A549 (cell line): ENCODE measurements around the gene SH2D1B.
"Not testable (repeated sequence)": the region's sequence is repeated elsewhere in the genome, so short reads cannot be mapped to it uniquely, and the experiment has no call there.

Source experiments
- HOXA7 ChIP-seq: fragments of 250-450 bp; sonication (Bioruptor Pico); IDR thresholded peaks from 2 replicates; pipeline ENCODE4 v1.5.0; 2020; ENCODE audit warnings: mild to moderate bottlenecking, moderate library complexity
- POLR2A ChIP-seq: IDR thresholded peaks from 2 replicates; pipeline ENCODE4 v1.6.1; 2012; ENCODE audit warnings: mild to moderate bottlenecking, low read length
- RNF2 ChIP-seq: fragments of 200-600 bp; sonication (generic); IDR thresholded peaks from 2 replicates; pipeline ENCODE4 v1.6.1; 2016; ENCODE audit warnings: low read depth, mild to moderate bottlenecking, antibody characterized with exemption, moderate library complexity, borderline replicate concordance
- TF ChIP-seq, protein P1 (sequence below): fragments of >200 bp; sonication (Bioruptor Twin); formaldehyde crosslinking; IDR thresholded peaks from 3 replicates; pipeline ENCODE4 v1.5.1; 2016

DNA sequence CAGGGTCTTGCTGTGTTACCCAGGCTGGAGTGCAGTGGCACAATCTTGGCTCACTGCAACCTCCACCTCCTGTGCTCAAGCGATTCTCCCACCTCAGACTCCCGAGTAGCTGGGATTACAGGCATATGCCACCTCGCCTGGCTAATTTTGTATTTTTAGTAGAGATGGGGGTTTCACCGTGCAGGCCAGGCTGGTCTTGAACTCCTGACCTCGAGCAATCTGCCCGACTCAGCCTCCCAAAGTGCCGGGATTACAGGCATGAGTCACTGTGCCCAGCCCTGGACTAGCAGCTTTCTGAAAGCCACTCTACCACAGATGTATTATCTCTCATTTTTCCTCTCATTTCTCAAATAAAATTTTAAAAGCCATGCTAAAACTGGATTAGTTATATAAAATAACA lies 6.6 kb upstream of the SH2D1B start:
- not testable (repeated sequence) for TF ChIP-seq RNF2; HOXA7 (CRISPR knock-in tag); POLR2A
- TF ChIP-seq, protein P1, sequence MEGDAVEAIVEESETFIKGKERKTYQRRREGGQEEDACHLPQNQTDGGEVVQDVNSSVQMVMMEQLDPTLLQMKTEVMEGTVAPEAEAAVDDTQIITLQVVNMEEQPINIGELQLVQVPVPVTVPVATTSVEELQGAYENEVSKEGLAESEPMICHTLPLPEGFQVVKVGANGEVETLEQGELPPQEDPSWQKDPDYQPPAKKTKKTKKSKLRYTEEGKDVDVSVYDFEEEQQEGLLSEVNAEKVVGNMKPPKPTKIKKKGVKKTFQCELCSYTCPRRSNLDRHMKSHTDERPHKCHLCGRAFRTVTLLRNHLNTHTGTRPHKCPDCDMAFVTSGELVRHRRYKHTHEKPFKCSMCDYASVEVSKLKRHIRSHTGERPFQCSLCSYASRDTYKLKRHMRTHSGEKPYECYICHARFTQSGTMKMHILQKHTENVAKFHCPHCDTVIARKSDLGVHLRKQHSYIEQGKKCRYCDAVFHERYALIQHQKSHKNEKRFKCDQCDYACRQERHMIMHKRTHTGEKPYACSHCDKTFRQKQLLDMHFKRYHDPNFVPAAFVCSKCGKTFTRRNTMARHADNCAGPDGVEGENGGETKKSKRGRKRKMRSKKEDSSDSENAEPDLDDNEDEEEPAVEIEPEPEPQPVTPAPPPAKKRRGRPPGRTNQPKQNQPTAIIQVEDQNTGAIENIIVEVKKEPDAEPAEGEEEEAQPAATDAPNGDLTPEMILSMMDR = not testable (repeated sequence)
